Natural killer cell (primary cell): ENCODE results near the gene ZNF160. TPM values are rescaled to one million over a fixed set of nuclear protein-coding genes. Genes with fewer than 3 reads are reported as not detected.
A peak's percentile ranks its signal among the peaks of the same experiment; 100 is the strongest.
"Not testable (repeated sequence)": the region's sequence is repeated elsewhere in the genome, so short reads cannot be mapped to it uniquely, and the experiment has no call there.

Source experiments
- ATAC-seq, 3 donors: fragments of 150-1000 bp in 2 of 3; fragments of 200-7000 bp in 1 of 3; cut with Tn5 transposase; 1 replicate in 1 of 3; 2 replicates in 2 of 3; pipeline ENCODE4 v1.10.0; 2021; ENCODE audit warnings: mild to moderate bottlenecking in 2 of 3, moderate library complexity in 2 of 3
- DNase-seq, 2 donors: peaks; one replicate each; pipeline versions ENCODE4 v3.0.0 to v3.0.0-alpha.2; 2013 to 2021; ENCODE audit warnings: mixed read lengths in 1 of 2
- H3K27ac ChIP-seq: one replicate; pipeline ENCODE4 v1.5.1; 2013; ENCODE audit warnings: mild to moderate bottlenecking, low read length
- H3K27me3 ChIP-seq: one replicate; pipeline ENCODE4 v1.6.1; 2013; ENCODE audit warnings: low read length; ENCODE audit not compliant: control insufficient read depth, insufficient read depth
- H3K36me3 ChIP-seq: one replicate; pipeline ENCODE4 v1.6.1; 2013; ENCODE audit warnings: low read length; ENCODE audit not compliant: control insufficient read depth, insufficient read depth
- H3K4me1 ChIP-seq: one replicate; pipeline ENCODE4 v1.6.1; 2013; ENCODE audit warnings: low read length; ENCODE audit not compliant: control insufficient read depth, insufficient read depth
- H3K4me3 ChIP-seq: one replicate; pipeline ENCODE4 v1.5.1; 2013; ENCODE audit warnings: low read length
- H3K9me3 ChIP-seq: one replicate; pipeline ENCODE4 v1.6.1; 2013; ENCODE audit warnings: low read length; ENCODE audit not compliant: control insufficient read depth, insufficient read depth
- H3K27ac Mint-ChIP-seq, 2 donors: one replicate each; pipeline ENCODE4 v1.8.0; 2022; ENCODE audit warnings: mild to moderate bottlenecking in 2 of 2, mixed read lengths in 2 of 2, moderate library complexity in 1 of 2
- H3K27me3 Mint-ChIP-seq, 2 donors: one replicate each; pipeline ENCODE4 v1.8.0; 2022; ENCODE audit warnings: low read depth in 2 of 2, mixed read lengths in 2 of 2
- H3K36me3 Mint-ChIP-seq: one replicate; pipeline ENCODE4 v1.8.0; 2022; ENCODE audit warnings: mixed read lengths
- H3K4me1 Mint-ChIP-seq, 2 donors: one replicate each; pipeline ENCODE4 v1.8.0; 2022; ENCODE audit warnings: mixed read lengths in 2 of 2
- H3K4me3 Mint-ChIP-seq: one replicate; pipeline ENCODE4 v1.8.0; 2022; ENCODE audit warnings: mild to moderate bottlenecking, moderate library complexity, mixed read lengths
- H3K9me3 Mint-ChIP-seq, 2 donors: one replicate each; pipeline ENCODE4 v1.8.0; 2022; ENCODE audit warnings: mixed read lengths in 2 of 2
- CTCF ChIP-seq: fragments of 200-600 bp; IDR thresholded peaks from one replicate; pipeline ENCODE4 v1.8.0; 2022; ENCODE audit warnings: antibody characterized with exemption
- WGBS: methylation state at CpG from one replicate; pipeline ENCODE4 v1.1.7; 2013; ENCODE audit warnings: missing lambda C conversion rate; ENCODE audit not compliant: insufficient coverage; 5-methylcytosine and 5-hydroxymethylcytosine counted together
- intact Hi-C: fragments of 100-400 bp; cut with micrococcal nuclease; formaldehyde crosslinking; loops from one replicate; pipeline ENCODE4 v1.14.2; 2022
- total RNA-seq, 4 donors: library from RNA; stranded (reverse); fragments of 120-200 nt in 1 of 4; gene quantifications; one replicate each; pipeline versions ENCODE4 v1.2.3 to v1.2.4, GENCODE V29; 2013 to 2022

ZNF160 gene
- total RNA-seq, 3 donors from 2014 or later (not counting 1 experiment from before 2014, with no cell fraction given), result 43.9 to 54.9 (median 54.7) TPM

- intact Hi-C loops, result loop anchor here (2.0 to 5.0 kb wide), 3 partner anchors 57 to 139 kb away; partner anchors contain the start of genes ZNF347 and ZNF816
- 70% methylated on average over 10 of the region's 10 CpGs for WGBS
- Mint-ChIP-seq H3K9me3 (no peaks in the 10 kb centered on the region), H3K4me3 (peak overlapping the region; percentile 87), H3K36me3 (no peaks in the 10 kb centered on the region), H3K27me3 (no peaks in the 10 kb centered on the region), H3K27ac (peak overlapping the region; percentile 86 to 90), H3K4me1 (peaks cover 38 to 46% of the 10 kb centered on the region in 2 donors)
- Histone ChIP-seq H3K27ac (peak overlapping the region; percentile 94), H3K4me1 (peaks cover 20% of the 10 kb centered on the region), H3K4me3 (peak overlapping the region; percentile 81), H3K36me3 (peaks cover 8% of the 10 kb centered on the region), H3K9me3 (peaks cover 3% of the 10 kb centered on the region), H3K27me3 (no peaks in the 10 kb centered on the region)
- ATAC-seq (no peak), DNase-seq (no peak)
- TF ChIP-seq CTCF, result no peak
Measured at GRCh38 chr19:53102206-53102755, 941 bp downstream of the ZNF160 start.

GRCh38 chr19:53101518-53101917 is 1.7 kb downstream of the ZNF160 start:
- Mint-ChIP-seq H3K36me3 (no peaks in the 10 kb centered on the region), H3K4me1 (peaks cover 41 to 49% of the 10 kb centered on the region in 2 donors), H3K27me3 (no peaks in the 10 kb centered on the region), H3K4me3 (peak overlapping the region; percentile 87), H3K27ac (peak overlapping the region; percentile 86 to 90), H3K9me3 (no peaks in the 10 kb centered on the region)
- peak in 1 of 2 donors; percentile 18 for DNase-seq
- WGBS, result 43% methylated on average over 1 of the region's 1 CpG
- no peaks in the 10 kb centered on the region for H3K27me3 ChIP-seq
- no peak for ATAC-seq
- no peak overlapping the region for H3K27ac ChIP-seq
- H3K36me3 ChIP-seq, result peaks cover 8% of the 10 kb centered on the region
- no peak for TF ChIP-seq CTCF
- intact Hi-C loops, result loop anchor here (5.0 kb wide), 1 partner anchor 96 kb away; no protein-coding TSS in a partner anchor
- peaks cover 3% of the 10 kb centered on the region for H3K9me3 ChIP-seq
- no peak overlapping the region for H3K4me3 ChIP-seq
- peaks cover 20% of the 10 kb centered on the region for H3K4me1 ChIP-seq

GRCh38 chr19:53098570-53098969 is 4.7 kb downstream of the ZNF160 start:
- ATAC-seq, H3K27me3 Mint-ChIP-seq, H3K4me3 ChIP-seq, intact Hi-C loops, H3K27ac ChIP-seq, H3K27me3 ChIP-seq, H3K36me3 Mint-ChIP-seq, H3K9me3 ChIP-seq, H3K4me3 Mint-ChIP-seq, H3K36me3 ChIP-seq, DNase-seq, H3K9me3 Mint-ChIP-seq: not testable (repeated sequence)
- H3K4me1 ChIP-seq, result peaks cover 14% of the 10 kb centered on the region
- WGBS, result over 99% methylated on average over 10 of the region's 14 CpGs
- peaks cover 46 to 61% of the 10 kb centered on the region in 2 donors for H3K4me1 Mint-ChIP-seq
- peak overlapping the region in 1 of 2 donors; percentile 83 for H3K27ac Mint-ChIP-seq

GRCh38 chr19:53096982-53097690 is 6.1 kb downstream of the ZNF160 start:
- H3K27ac ChIP-seq, ATAC-seq, H3K9me3 ChIP-seq, H3K9me3 Mint-ChIP-seq, H3K4me1 ChIP-seq, H3K4me3 ChIP-seq, H3K27ac Mint-ChIP-seq, H3K36me3 ChIP-seq, DNase-seq, H3K36me3 Mint-ChIP-seq, intact Hi-C loops, H3K4me3 Mint-ChIP-seq, H3K27me3 ChIP-seq, H3K27me3 Mint-ChIP-seq: not testable (repeated sequence)
- H3K4me1 Mint-ChIP-seq, result peaks cover 39 to 50% of the 10 kb centered on the region in 2 donors
- 89% methylated on average over 4 of the region's 10 CpGs for WGBS

- H3K36me3 Mint-ChIP-seq, H3K27ac ChIP-seq, ATAC-seq, H3K27me3 Mint-ChIP-seq, H3K4me3 Mint-ChIP-seq, H3K4me3 ChIP-seq, H3K27me3 ChIP-seq, H3K9me3 Mint-ChIP-seq, intact Hi-C loops, H3K4me1 ChIP-seq, H3K9me3 ChIP-seq, H3K27ac Mint-ChIP-seq, DNase-seq: not testable (repeated sequence)
- WGBS, result no CpG with 5 or more reads among the region's 6 CpGs
- peaks cover 10% of the 10 kb centered on the region for H3K36me3 ChIP-seq
- H3K4me1 Mint-ChIP-seq, result peaks cover 33 to 44% of the 10 kb centered on the region in 2 donors
Measured at GRCh38 chr19:53096579-53096978, 6.6 kb downstream of the ZNF160 start.
